GM12874 (cell line): ENCODE measurements around the gene UBE2R2.

Source experiments
- CTCF ChIP-seq: IDR thresholded peaks from 2 replicates; pipeline ENCODE4 v1.5.1; 2011; ENCODE audit warnings: low read depth, mild to moderate bottlenecking, control low read depth, low read length, moderate library complexity; ENCODE audit not compliant: insufficient read depth

The UBE2R2 gene

DNA sequence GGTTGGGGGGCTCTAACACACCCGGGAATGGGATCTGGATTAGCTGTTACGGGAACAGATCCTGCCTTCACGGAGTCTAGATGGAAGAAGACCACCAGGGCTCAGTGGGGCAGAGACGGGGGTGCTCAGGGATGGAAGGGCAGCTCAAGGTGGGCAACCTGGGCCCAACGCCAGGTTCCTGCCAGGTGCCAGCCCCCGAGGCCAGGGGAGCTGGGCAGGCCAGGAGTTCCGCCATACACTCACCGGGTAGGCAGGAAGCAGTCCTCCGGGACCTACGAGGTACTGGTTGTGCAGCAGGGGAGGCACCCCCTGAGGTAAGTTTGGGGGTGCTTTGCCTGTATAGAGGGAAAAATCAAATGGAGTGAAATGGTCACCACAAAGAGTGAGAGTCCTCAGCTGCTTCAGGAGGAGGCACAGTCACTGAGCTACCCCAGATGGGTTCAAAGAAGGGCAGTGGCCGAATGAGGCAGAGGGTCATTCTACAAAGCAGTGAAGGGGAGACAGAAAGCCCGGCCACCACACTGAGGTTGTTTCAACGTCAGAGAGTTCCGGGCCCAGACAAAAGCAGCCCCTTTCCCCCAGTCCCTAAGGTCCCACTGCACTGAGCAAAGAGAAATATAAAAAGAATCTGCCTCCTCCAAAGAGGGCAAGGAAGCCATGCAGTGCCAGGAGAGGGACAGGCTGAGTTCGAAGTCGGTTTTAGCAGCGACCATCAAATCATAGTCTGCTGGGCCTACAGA is 110.0 kb downstream of the UBE2R2 start:
- no peak for TF ChIP-seq CTCF

DNA sequence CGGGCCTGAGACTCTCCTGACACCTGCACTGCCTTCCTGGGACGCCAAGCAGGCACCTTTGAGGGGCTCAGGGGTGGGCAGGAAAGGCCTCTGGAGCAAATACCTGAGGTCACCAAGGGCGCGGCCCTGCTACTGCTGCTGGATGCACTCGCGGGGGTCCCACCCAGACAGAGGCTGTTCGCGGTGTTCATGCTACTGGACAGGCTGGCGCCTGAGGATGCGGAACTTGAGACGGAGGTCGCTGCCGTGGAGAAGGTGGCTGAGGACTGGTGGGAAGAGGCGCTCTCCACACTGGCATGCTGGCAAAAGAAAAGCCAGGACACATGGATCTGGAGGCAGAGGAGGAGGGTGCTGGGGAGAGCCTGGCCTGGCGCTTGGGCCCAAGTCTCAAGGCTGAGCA is 110.7 kb downstream of the UBE2R2 start:
- TF ChIP-seq CTCF, result no peak

DNA sequence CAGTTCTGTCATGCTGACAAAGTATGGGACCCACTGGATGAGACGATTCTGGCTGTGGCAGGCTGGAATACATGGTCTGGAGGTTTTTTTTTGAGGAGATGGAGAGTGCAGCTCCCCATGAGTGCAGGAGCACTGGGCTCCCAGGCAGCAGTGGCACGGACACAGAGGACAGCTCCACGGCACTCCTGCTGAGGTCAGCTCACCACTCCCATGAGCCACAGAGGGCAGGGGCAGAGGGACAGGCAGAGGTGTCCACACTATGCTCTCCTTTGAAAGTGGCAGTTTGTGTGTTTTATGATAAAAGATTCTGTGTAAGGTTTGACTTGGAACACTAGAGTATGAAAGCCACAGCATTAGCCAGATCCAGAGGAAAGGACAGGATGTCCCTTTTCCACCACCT is 114.4 kb downstream of the UBE2R2 start:
- TF ChIP-seq CTCF, result no peak

GRCh38 chr9:33932078-33932807 is 115.3 kb downstream of the UBE2R2 start:
- no peak for TF ChIP-seq CTCF

DNA sequence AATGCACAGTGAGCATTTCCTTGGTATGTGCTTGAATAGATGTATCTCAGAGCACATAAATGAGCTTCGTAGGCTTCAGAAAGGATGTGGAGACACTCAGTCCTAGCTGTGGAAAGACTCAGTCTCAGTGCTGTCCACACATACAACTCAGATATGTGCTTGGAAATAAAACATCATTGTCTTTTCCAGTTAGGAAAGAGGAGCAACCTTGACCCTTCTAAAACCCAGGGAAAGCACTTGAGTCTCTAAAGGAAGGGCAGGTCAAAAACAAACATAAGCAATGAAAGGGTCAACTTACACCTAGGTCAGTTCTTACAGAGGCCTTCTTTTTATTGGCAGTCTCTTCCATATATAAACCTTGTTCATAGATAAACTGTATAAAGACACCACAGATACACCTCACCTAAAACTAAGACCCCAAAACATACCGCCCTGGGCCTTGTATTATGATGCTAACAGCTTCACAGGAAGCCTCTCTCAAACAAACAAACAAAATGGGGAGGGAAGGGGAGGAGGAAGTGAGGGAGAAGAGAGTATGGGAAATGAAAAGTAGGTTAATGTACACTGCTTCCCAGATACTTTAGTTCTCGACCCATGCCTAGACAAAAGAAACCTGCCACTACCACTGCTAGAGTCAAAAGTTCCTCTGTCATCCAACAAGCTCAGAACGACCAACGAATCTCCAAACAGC is 117.4 kb downstream of the UBE2R2 start:
- TF ChIP-seq CTCF, result no peak

DNA sequence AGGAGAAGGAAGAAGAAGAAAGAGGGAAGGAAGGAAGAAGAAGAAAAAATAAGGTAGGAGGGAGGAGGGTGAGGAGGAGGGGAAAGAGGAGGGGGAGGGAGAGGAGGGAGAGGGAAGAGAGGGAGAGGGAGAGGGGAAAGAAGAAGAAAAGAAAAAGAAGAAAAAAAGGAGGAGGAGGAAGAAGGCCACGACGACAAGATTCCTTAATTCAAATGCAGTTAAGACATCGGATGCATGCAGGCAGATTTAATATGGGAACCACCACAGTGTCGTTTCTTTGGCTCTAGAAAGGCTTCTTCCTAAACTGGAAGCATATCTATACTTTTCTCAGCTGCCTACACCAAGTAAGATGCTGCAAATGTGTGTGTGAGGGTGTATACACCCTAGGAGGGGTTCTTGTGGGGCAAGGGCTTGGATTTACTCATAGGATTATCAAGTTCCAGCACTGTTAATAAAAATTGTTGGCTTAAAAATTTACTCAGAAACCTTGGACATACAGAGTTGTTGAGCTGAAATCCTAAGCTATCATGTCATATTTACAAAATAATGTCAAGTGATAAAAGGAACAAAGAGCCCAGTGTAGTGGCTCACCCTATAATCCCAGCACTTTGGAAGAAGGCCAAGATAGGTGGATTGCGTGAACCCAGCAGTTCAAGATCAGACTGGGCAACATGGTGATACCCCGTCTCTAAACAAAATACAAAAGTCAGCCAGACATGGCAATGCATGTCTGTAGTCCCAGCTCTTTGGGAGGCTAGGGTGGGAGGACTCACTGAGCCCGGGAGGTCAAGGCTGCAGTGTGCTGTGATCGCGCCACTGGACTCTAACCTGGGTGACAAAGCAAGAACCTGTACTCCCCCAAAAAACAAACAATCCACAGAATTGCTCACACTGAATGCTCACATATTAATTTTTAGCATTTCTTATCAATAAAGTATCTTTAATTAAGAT is 123.2 kb downstream of the UBE2R2 start:
- no peak for TF ChIP-seq CTCF
